Mammary epithelial cell (primary cell): ENCODE measurements around the gene LIX1.

Experiments used
- EZH2 ChIP-seq: IDR thresholded peaks from 2 replicates; pipeline ENCODE4 v1.6.1; 2012; ENCODE audit warnings: low read length, inconsistent platforms, borderline replicate concordance
- TF ChIP-seq, protein P1 (sequence below), 2 donors: IDR thresholded peaks in 1 of 2; conservative IDR thresholded peaks in 1 of 2; 2 replicates each; pipeline ENCODE4 v1.5.1; 2011 to 2012; ENCODE audit warnings: inconsistent platforms in 2 of 2, low read length in 2 of 2, mild to moderate bottlenecking in 2 of 2, control low read depth in 1 of 2, low read depth in 1 of 2; ENCODE audit not compliant: insufficient read depth in 1 of 2; ENCODE audit errors: extremely low read depth in 1 of 2

DNA sequence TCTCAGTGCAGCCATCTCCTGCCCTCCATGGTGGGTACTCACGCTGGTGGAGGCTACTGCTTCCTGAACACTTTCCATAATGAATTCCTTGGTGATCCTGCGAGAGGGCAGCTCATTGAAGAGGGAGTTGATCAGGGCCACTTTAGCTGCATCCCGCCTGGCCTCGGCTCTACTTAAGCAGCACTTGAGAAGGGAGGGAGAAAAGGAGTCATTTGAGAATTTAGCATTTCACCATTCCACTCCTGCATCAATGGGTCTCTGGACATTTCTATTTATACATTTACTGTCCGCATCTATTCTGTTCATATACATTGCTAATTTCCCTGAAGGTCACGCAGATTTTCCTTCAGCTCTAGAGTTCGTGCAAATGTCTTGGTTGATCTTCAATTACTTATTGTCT is 35.1 kb downstream of the LIX1 start:
- TF ChIP-seq, protein P1, sequence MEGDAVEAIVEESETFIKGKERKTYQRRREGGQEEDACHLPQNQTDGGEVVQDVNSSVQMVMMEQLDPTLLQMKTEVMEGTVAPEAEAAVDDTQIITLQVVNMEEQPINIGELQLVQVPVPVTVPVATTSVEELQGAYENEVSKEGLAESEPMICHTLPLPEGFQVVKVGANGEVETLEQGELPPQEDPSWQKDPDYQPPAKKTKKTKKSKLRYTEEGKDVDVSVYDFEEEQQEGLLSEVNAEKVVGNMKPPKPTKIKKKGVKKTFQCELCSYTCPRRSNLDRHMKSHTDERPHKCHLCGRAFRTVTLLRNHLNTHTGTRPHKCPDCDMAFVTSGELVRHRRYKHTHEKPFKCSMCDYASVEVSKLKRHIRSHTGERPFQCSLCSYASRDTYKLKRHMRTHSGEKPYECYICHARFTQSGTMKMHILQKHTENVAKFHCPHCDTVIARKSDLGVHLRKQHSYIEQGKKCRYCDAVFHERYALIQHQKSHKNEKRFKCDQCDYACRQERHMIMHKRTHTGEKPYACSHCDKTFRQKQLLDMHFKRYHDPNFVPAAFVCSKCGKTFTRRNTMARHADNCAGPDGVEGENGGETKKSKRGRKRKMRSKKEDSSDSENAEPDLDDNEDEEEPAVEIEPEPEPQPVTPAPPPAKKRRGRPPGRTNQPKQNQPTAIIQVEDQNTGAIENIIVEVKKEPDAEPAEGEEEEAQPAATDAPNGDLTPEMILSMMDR (conservative IDR thresholded peaks at IDR 0.05 in 1 of 2, IDR thresholded peaks at IDR 0.05 in 1 of 2; ENCODE audit: extremely low read depth in 1 of 2, insufficient read depth in 1 of 2, low read depth in 1 of 2, low read length in 2 of 2) = no peak
- TF ChIP-seq EZH2 = no peak
